ENCODE measurements around the gene TMEM237. TPM values are rescaled to one million over a fixed set of nuclear protein-coding genes. Genes with fewer than 3 reads are reported as not detected.
A peak's percentile ranks its signal among the peaks of the same experiment; 100 is the strongest.

Gene TMEM237
- total and polyA plus RNA-seq, 2 donors (not counting 1 experiment from before 2014, with no cell fraction given): 0.76 to 4.2 TPM

GRCh38 chr2:201642579-201643215 lies 606 bp downstream of the TMEM237 start:
- Histone ChIP-seq H3K9ac (ENCODE audit: low read length) (peak overlapping the region; percentile 93), H3K4me1 (ENCODE audit: control insufficient read depth in 2 of 2, insufficient read depth in 2 of 2, low read length in 2 of 2) (peaks cover 10 to 14% of the 10 kb centered on the region in 2 donors), H2AFZ (ENCODE audit: insufficient read depth, low read depth, low read length, poor library complexity, severe bottlenecking) (peak overlapping the region; percentile 97), H3K79me2 (ENCODE audit: control insufficient read depth, insufficient read depth, low read length) (no peaks in the 10 kb centered on the region), H3K9me3 (ENCODE audit: control extremely low read depth in 1 of 3, control insufficient read depth in 2 of 3, insufficient read depth in 1 of 3, low read length in 2 of 3) (no peaks in the 10 kb centered on the region), H3K36me3 (replicated peaks in 1 of 2; ENCODE audit: control extremely low read depth in 1 of 2, control insufficient read depth in 1 of 2, extremely low read depth in 1 of 2, insufficient read depth in 2 of 2, low read length in 1 of 2) (no peaks in the 10 kb centered on the region), H3K27me3 (replicated peaks in 1 of 4; ENCODE audit: control extremely low read depth in 1 of 4, control insufficient read depth in 3 of 4, insufficient read depth in 4 of 4, low read length in 3 of 4) (peaks cover 0 to 2% (median 0%) of the 10 kb centered on the region in 4 experiments), H4K20me1 (ENCODE audit: control insufficient read depth, insufficient read depth, low read length, poor library complexity, severe bottlenecking) (no peaks in the 10 kb centered on the region), H3K4me3 (ENCODE audit: control extremely low read depth in 1 of 5, extremely low read depth in 1 of 5, insufficient read depth in 1 of 5, low read depth in 2 of 5, low read length in 4 of 5) (peak overlapping the region; percentile 73 to 100 (median 95)), H3K4me2 (replicated peaks; ENCODE audit: low read depth, low read length, poor library complexity, severe bottlenecking) (peak overlapping the region; percentile 97), H3K27ac (ENCODE audit: low read length in 2 of 2) (peak overlapping the region; percentile 89 to 93)
- TF ChIP-seq CTCF (IDR thresholded peaks at IDR 0.05): no peak
- TF ChIP-seq EZH2 (IDR thresholded peaks at IDR 0.05; ENCODE audit: borderline replicate concordance, insufficient read depth, low read depth, low read length, poor library complexity, severe bottlenecking): no peak
- ATAC-seq (ENCODE audit: low read depth) (peak; percentile 86), DNase-seq (peak; percentile 92)
- H3K9me3 Mint-ChIP-seq (ENCODE audit: insufficient read depth): no peaks in the 10 kb centered on the region
- POLR2A ChIA-PET: interaction anchor here (0.5 to 1.4 kb wide), 4 partner anchors 138 to 406 kb away, joined by 3 to 8 read pairs (median 4); partner anchors contain the start of genes ALS2, STRADB and TRAK2
- intact Hi-C loops (cut with micrococcal nuclease): loop anchor here (1.0 to 5.0 kb wide), 7 partner anchors 69 to 1370 kb away; partner anchors contain the start of genes BMPR2, CASP8, NBEAL1 and STRADB
- CTCF ChIA-PET: interaction anchor here (1.0 to 2.5 kb wide), 2 partner anchors 138 to 409 kb away, joined by 3 to 8 read pairs; partner anchors contain the start of gene ALS2
- WGBS (ENCODE audit: insufficient coverage): 1% methylated on average over 55 of the region's 56 CpGs
- H3K27me3 Mint-ChIP-seq: peaks cover 7% of the 10 kb centered on the region
- H3K4me1 Mint-ChIP-seq: peaks cover 12% of the 10 kb centered on the region
- peak overlapping the region; percentile 96 for H3K4me3 Mint-ChIP-seq
- H3K27ac Mint-ChIP-seq: peak overlapping the region; percentile 97
